GM12874 (cell line): ENCODE measurements around the gene CCT5.

Experiments
- CTCF ChIP-seq: IDR thresholded peaks from 2 replicates; pipeline ENCODE4 v1.5.1; 2011; ENCODE audit warnings: low read depth, mild to moderate bottlenecking, control low read depth, low read length, moderate library complexity; ENCODE audit not compliant: insufficient read depth

Gene CCT5

GRCh38 chr5:10249948-10250805 is at the start of gene CCT5:
TSS of gene CCT5 (plus strand) at chr5:10250280. CDS start at chr5:10250341, 61 bp downstream.
- no peak for TF ChIP-seq CTCF

GRCh38 chr5:10201223-10201868 is 48.7 kb upstream of the CCT5 start:
- TF ChIP-seq CTCF: peak; percentile 23; the same call in 1 of the 2 replicates

- no peak for TF ChIP-seq CTCF
These were observed 47.8 kb upstream of the CCT5 start for GRCh38 chr5:10202089-10202910.

GRCh38 chr5:10209004-10209403 is 41.1 kb upstream of the CCT5 start:
- no peak for TF ChIP-seq CTCF

- TF ChIP-seq CTCF: no peak
These were observed 36.8 kb upstream of the CCT5 start for GRCh38 chr5:10213316-10213715.

GRCh38 chr5:10214041-10214440 is 36.0 kb upstream of the CCT5 start:
- no peak for TF ChIP-seq CTCF

- TF ChIP-seq CTCF: no peak
These were observed 34.7 kb upstream of the CCT5 start for GRCh38 chr5:10215366-10215765.
